Kidney (tissue), 14 donors: Measurements from ENCODE around the gene SLC25A36. TPM values are rescaled to one million over a fixed set of nuclear protein-coding genes. Genes with fewer than 3 reads are reported as not detected.

Experiments used
- DNase-seq, 5 donors: peaks; one replicate each; pipeline ENCODE4 v3.0.0-alpha.2; 2013 to 2020
- FAIRE-seq: peaks from 2 replicates; lab custom pipeline; 2012; peaks lifted over from hg19 to GRCh38; lab: Jason Lieb, UNC
- H3K27ac ChIP-seq, 2 donors: one replicate each; pipeline ENCODE4 v1.7.0; 2013; ENCODE audit warnings: low read depth in 2 of 2, low read length in 2 of 2, inconsistent platforms in 1 of 2
- H3K27me3 ChIP-seq: one replicate; pipeline ENCODE4 v1.7.1; 2013; ENCODE audit warnings: low read length, inconsistent platforms; ENCODE audit not compliant: control insufficient read depth, insufficient read depth
- H3K36me3 ChIP-seq, 3 donors: one replicate each; pipeline versions ENCODE4 v1.7.0 to v1.7.1; 2013; ENCODE audit warnings: low read length in 3 of 3, control low read depth in 1 of 3, inconsistent platforms in 1 of 3; ENCODE audit not compliant: insufficient read depth in 3 of 3, control insufficient read depth in 2 of 3
- H3K4me1 ChIP-seq, 3 donors: one replicate each; pipeline versions ENCODE4 v1.7.0 to v1.7.1; 2013; ENCODE audit warnings: low read length in 3 of 3, inconsistent platforms in 1 of 3, low read depth in 1 of 3; ENCODE audit not compliant: control insufficient read depth in 2 of 3, insufficient read depth in 2 of 3
- H3K4me3 ChIP-seq, 3 donors: one replicate each; pipeline versions ENCODE4 v1.7.0 to v1.8.1; 2013; ENCODE audit warnings: low read length in 3 of 3, control low read depth in 1 of 3, inconsistent platforms in 1 of 3
- H3K9ac ChIP-seq, 3 donors: one replicate each; pipeline versions ENCODE4 v1.7.0 to v1.7.1; 2013; ENCODE audit warnings: low read length in 3 of 3, control low read depth in 1 of 3, inconsistent platforms in 1 of 3
- H3K9me3 ChIP-seq, 3 donors: one replicate each; pipeline versions ENCODE4 v1.7.0 to v1.7.1; 2013; ENCODE audit warnings: low read length in 3 of 3, control low read depth in 1 of 3, inconsistent platforms in 1 of 3; ENCODE audit not compliant: control insufficient read depth in 2 of 3, insufficient read depth in 1 of 3
- intact Hi-C: fragments of 100-400 bp; cut with DNase I; formaldehyde crosslinking; loops from one replicate; pipeline ENCODE4 v1.11.1; 2022
- polyA plus RNA-seq: library from polyadenylated mRNA; stranded (reverse); fragments of 350-450 nt; fragmentation: Illumina TruSeq; extraction: RNeasy Lipid Tissue Mini Kit (QIAGEN cat#74804); gene quantifications from one replicate; pipeline ENCODE4 v1.2.3, GENCODE V29; 2014; ENCODE audit warnings: low read depth, low replicate concordance; ENCODE audit not compliant: insufficient read depth
- total RNA-seq: library from RNA; stranded (reverse); fragmentation: NEBNext Ultra II Directional; extraction: Animal tissue kit (Norgen Biotek cat#: 25700); gene quantifications from one replicate; pipeline ENCODE4 v1.2.1, GENCODE V29; 2021
- TF ChIP-seq, protein P1 (sequence below): IDR thresholded peaks from 3 replicates; pipeline ENCODE4 v1.5.1; 2012; ENCODE audit warnings: mild to moderate bottlenecking, moderate library complexity, borderline replicate concordance; ENCODE audit not compliant: insufficient read depth; ENCODE audit errors: extremely low read depth
- donor health status: control.
- donor health status: control.
- donor health status: control.
- donor health status: control.
- donor health status: control.
- donor health status: DM: yes; HTN: yes; CAD: no.
- donor health status: Normal renal cell carcinoma (clear cell type).

SLC25A36 gene
- total and polyA plus RNA-seq, 2 donors from 2014 or later: 20.0 to 78.1 TPM

DNA sequence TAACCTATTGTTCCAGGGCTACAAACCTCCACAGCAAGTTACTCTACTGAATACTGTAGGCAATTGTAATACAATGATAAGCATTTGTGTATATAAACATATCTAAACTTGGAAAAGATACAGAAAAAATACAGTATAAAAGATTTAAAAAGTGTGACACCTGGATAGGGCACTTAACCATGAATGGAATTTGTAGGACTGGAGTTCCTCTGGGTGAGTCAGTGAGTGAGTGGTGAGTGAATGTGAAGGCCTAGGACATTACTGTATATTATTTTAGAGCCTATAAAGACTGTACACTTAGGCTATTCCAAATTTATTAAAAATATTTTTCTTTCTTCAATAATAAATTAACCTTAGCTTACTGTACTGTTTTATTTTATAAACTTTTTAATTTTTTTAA lies 38.4 kb upstream of the SLC25A36 start:
- Histone ChIP-seq H3K9ac (no peak overlapping the region), H3K4me1 (no peaks in the 10 kb centered on the region), H3K27me3 (no peaks in the 10 kb centered on the region), H3K4me3 (no peak overlapping the region), H3K9me3 (no peaks in the 10 kb centered on the region), H3K36me3 (no peaks in the 10 kb centered on the region), H3K27ac (no peak overlapping the region)
- intact Hi-C loops: no loop called here
- TF ChIP-seq, protein P1, sequence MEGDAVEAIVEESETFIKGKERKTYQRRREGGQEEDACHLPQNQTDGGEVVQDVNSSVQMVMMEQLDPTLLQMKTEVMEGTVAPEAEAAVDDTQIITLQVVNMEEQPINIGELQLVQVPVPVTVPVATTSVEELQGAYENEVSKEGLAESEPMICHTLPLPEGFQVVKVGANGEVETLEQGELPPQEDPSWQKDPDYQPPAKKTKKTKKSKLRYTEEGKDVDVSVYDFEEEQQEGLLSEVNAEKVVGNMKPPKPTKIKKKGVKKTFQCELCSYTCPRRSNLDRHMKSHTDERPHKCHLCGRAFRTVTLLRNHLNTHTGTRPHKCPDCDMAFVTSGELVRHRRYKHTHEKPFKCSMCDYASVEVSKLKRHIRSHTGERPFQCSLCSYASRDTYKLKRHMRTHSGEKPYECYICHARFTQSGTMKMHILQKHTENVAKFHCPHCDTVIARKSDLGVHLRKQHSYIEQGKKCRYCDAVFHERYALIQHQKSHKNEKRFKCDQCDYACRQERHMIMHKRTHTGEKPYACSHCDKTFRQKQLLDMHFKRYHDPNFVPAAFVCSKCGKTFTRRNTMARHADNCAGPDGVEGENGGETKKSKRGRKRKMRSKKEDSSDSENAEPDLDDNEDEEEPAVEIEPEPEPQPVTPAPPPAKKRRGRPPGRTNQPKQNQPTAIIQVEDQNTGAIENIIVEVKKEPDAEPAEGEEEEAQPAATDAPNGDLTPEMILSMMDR: no peak
- FAIRE-seq (no peak), DNase-seq (no peak)

DNA sequence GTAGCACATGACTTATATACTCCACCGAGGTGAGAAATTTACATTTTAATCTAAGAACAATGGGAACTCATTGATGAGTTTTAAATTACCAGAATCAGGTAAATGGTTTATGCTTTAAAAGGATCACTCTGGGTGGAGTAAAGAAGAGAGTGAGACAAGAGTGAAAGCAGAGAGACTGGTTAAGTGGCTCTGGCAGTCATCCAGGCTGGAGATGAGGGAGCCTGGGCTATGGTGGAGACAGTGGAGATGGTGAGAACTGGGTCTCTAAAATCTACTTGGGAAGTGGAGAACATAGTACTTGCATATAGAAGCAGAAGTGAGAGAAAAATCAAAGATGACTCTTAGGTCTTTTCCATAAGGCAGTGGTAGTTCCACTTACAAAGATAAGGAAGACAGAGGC lies 37.1 kb upstream of the SLC25A36 start:
- no peaks in the 10 kb centered on the region for H3K36me3 ChIP-seq
- no peak overlapping the region for H3K27ac ChIP-seq
- no peak overlapping the region for H3K9ac ChIP-seq
- H3K27me3 ChIP-seq: no peaks in the 10 kb centered on the region
- intact Hi-C loops: no loop called here
- no peaks in the 10 kb centered on the region for H3K9me3 ChIP-seq
- no peaks in the 10 kb centered on the region for H3K4me1 ChIP-seq
- no peak overlapping the region for H3K4me3 ChIP-seq
- no peak for DNase-seq
- TF ChIP-seq, protein P1: no peak
- no peak for FAIRE-seq

DNA sequence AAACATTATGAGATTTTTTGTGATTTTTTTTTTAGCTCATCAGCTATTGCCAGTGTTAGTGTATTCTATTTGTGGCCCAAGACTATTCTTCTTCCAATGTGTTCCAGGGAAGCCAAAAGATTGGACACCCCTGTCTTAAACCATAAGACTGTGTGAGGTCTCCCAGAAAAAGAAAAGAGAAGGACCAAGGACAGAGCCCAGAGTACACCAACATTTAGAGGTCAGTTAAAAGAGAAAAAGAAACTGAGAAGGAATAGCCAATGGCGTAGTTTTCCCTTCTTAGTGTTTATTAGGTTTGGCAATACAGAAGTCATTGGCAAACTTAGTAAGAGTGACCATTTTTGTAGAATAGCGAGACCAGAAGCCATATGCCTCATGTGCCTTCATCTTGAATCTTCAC lies 36.1 kb upstream of the SLC25A36 start:
- Histone ChIP-seq H3K4me3 (no peak overlapping the region), H3K9ac (no peak overlapping the region), H3K27me3 (no peaks in the 10 kb centered on the region), H3K4me1 (no peaks in the 10 kb centered on the region), H3K36me3 (no peaks in the 10 kb centered on the region), H3K9me3 (no peaks in the 10 kb centered on the region), H3K27ac (no peak overlapping the region)
- DNase-seq (no peak), FAIRE-seq (no peak)
- TF ChIP-seq, protein P1: no peak
- intact Hi-C loops: no loop called here

DNA sequence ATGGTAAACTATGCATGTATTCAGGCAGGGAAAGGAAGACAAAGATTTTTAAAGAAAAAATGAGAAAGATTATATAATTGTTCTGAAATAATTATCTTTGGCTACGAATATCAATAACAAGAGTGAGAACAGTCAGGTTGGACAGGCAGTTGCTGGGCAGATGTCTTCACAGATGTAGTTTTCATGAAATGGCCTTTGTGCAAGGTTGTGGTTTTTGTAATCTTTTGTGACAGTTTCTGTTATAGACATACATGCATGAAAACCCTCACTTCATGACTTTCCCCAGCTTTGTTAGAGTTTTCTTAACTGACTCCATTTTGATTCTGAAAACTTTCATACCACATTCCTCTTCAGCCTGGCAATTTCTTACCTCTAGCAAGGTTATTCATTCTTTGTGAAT lies 34.9 kb upstream of the SLC25A36 start:
- Histone ChIP-seq H3K36me3 (no peaks in the 10 kb centered on the region), H3K27me3 (no peaks in the 10 kb centered on the region), H3K9ac (no peak overlapping the region), H3K27ac (no peak overlapping the region), H3K4me1 (no peaks in the 10 kb centered on the region), H3K4me3 (no peak overlapping the region), H3K9me3 (no peaks in the 10 kb centered on the region)
- FAIRE-seq (no peak), DNase-seq (no peak)
- TF ChIP-seq, protein P1: no peak
- intact Hi-C loops: no loop called here
